Activated CD4-positive, alpha-beta T cell treated with anti-CD3 and anti-CD28 coated beads, Interleukin-2, amount 50 U/mL, for 48 hours (primary cell): ENCODE measurements around the gene ASPSCR1.

Experiments
- DNase-seq, 2 experiments: peaks; one replicate each; pipeline ENCODE4 v3.0.0-alpha.2; 2020

ASPSCR1 gene

GRCh38 chr17:81977211-81977808 lies at the start of gene ASPSCR1:
ASPSCR1 (plus strand) TSS chr17:81977629; CDS start chr17:81977647, 18 bp downstream.
- peak; percentile 86 to 89 for DNase-seq

- peak; percentile 88 to 89 for DNase-seq
Observed at GRCh38 chr17:81927653-81928543, 49.5 kb upstream of the ASPSCR1 start, which contains the start of gene MAFG. MAFG (minus strand) TSS chr17:81927735; CDS start chr17:81923185, 4,550 bp downstream.

- no peak for DNase-seq
Observed at GRCh38 chr17:81928544-81929252, 48.7 kb upstream of the ASPSCR1 start.

GRCh38 chr17:81929253-81930141 lies 47.9 kb upstream of the ASPSCR1 start:
- DNase-seq: no peak

GRCh38 chr17:81930142-81931125 lies 47.0 kb upstream of the ASPSCR1 start:
- no peak for DNase-seq

GRCh38 chr17:81931189-81931556 lies 46.3 kb upstream of the ASPSCR1 start:
- no peak for DNase-seq

GRCh38 chr17:81931557-81932332 lies 45.7 kb upstream of the ASPSCR1 start:
- DNase-seq: no peak

- no peak for DNase-seq
Observed at GRCh38 chr17:81932333-81932983, 45.0 kb upstream of the ASPSCR1 start.

- no peak for DNase-seq
Observed at GRCh38 chr17:81933178-81933699, 44.2 kb upstream of the ASPSCR1 start.

- no peak for DNase-seq
Observed at GRCh38 chr17:81934098-81934757, 43.2 kb upstream of the ASPSCR1 start.

- DNase-seq: no peak
Observed at GRCh38 chr17:81934850-81935708, 42.4 kb upstream of the ASPSCR1 start.

- no peak for DNase-seq
Observed at GRCh38 chr17:81935709-81936084, 41.7 kb upstream of the ASPSCR1 start.

GRCh38 chr17:81939218-81939617 lies 38.2 kb upstream of the ASPSCR1 start:
- no peak for DNase-seq

GRCh38 chr17:81939881-81940385 lies 37.5 kb upstream of the ASPSCR1 start:
- DNase-seq: no peak

- DNase-seq: no peak
Observed at GRCh38 chr17:81940538-81941483, 36.6 kb upstream of the ASPSCR1 start.

GRCh38 chr17:81941484-81942166 lies 35.8 kb upstream of the ASPSCR1 start:
- no peak for DNase-seq
